NCI-H1105 (cell line): ENCODE measurements around the gene IL16.

ENCODE experiments used
- DNase-seq: peaks from one replicate; lab custom pipeline; 2025; lab: John Stamatoyannopoulos, UW

The IL16 gene

GRCh38 chr15:81294516-81294880, 97.8 kb downstream of the IL16 start:
- no peak for DNase-seq

- no peak for DNase-seq
These were observed 98.9 kb downstream of the IL16 start for GRCh38 chr15:81295486-81296121.

GRCh38 chr15:81296186-81296585, 99.5 kb downstream of the IL16 start:
- no peak for DNase-seq

GRCh38 chr15:81296673-81297072, 100.0 kb downstream of the IL16 start:
- no peak for DNase-seq

GRCh38 chr15:81297147-81297572, 100.5 kb downstream of the IL16 start:
- DNase-seq = no peak

GRCh38 chr15:81297603-81298575, 101.2 kb downstream of the IL16 start:
- DNase-seq = no peak

GRCh38 chr15:81298611-81299010, 101.9 kb downstream of the IL16 start:
- no peak for DNase-seq

GRCh38 chr15:81299156-81299555, 102.5 kb downstream of the IL16 start:
- no peak for DNase-seq

- DNase-seq = no peak
These were observed 103.1 kb downstream of the IL16 start for GRCh38 chr15:81299630-81300273.

- no peak for DNase-seq
These were observed 104.7 kb downstream of the IL16 start for GRCh38 chr15:81301385-81301784.

- no peak for DNase-seq
These were observed 105.2 kb downstream of the IL16 start for GRCh38 chr15:81301815-81302399.

GRCh38 chr15:81302701-81303109, 106.0 kb downstream of the IL16 start:
- no peak for DNase-seq

- DNase-seq = no peak
These were observed 106.9 kb downstream of the IL16 start for GRCh38 chr15:81303244-81304225.

- DNase-seq = no peak
These were observed 107.5 kb downstream of the IL16 start for GRCh38 chr15:81304226-81304625.

GRCh38 chr15:81308260-81308659, 111.6 kb downstream of the IL16 start:
- DNase-seq = no peak

- DNase-seq = no peak
These were observed 113.2 kb downstream of the IL16 start for GRCh38 chr15:81309647-81310450.

- no peak for DNase-seq
These were observed 113.8 kb downstream of the IL16 start for GRCh38 chr15:81310480-81310879.

- no peak for DNase-seq
These were observed 115.2 kb downstream of the IL16 start for GRCh38 chr15:81311752-81312464.

GRCh38 chr15:81312790-81313543, 116.3 kb downstream of the IL16 start:
- DNase-seq = no peak
